ENCODE data around the gene PHGDH. TPM values are rescaled to one million over a fixed set of nuclear protein-coding genes. Genes with fewer than 3 reads are reported as not detected.

PHGDH gene
- total RNA-seq (10 to 100 TPM in 2 of 7 donors, 1 to 10 TPM in 5; 4.0 to 24.6 (median 6.6) TPM), polyA plus RNA-seq (1 to 10 TPM; 1.1 to 5.9 (median 2.0) TPM)
- long read RNA-seq, donor 1, transcript PHGDH-208 (12 exons, 2,096 nt), result major isoform, 29 of 49 reads
- long read RNA-seq, donor 1, partial matches to known transcripts, result 16 of 49 reads
- long read RNA-seq, donor 1, other reads (novel, unspliced or antisense), result 0 of 49 reads
- long read RNA-seq, donor 2, transcript PHGDH-208 (12 exons, 2,096 nt), result major isoform, 28 of 47 reads
- long read RNA-seq, donor 2, partial matches to known transcripts, result 15 of 47 reads
- long read RNA-seq, donor 2, other reads (novel, unspliced or antisense), result 0 of 47 reads

DNA sequence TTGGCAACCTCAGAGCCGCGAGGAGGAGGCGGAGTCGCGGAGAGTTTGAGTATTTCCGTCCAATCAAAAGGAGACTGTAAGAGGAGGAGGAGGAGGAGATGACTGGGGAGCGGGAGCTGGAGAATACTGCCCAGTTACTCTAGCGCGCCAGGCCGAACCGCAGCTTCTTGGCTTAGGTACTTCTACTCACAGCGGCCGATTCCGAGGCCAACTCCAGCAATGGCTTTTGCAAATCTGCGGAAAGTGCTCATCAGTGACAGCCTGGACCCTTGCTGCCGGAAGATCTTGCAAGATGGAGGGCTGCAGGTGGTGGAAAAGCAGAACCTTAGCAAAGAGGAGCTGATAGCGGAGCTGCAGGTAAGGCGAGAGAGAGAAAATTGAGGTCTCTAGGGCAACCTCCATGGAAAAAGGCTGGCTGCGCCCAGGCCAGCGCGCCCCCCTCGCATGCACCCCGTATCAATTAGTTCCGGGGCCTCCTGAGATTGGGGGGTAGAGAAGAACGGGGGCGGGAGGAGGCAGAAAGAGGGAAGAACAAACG, at the start of gene PHGDH:
TSS of gene PHGDH (plus strand) at position 131 of the 538 bp plus-strand sequence. CDS start at position 220, 89 bp downstream.
- peak within 1 kb of the TSS; percentile 39 to 74 (median 48) for H3K4me3 ChIP-seq
- H3K27ac ChIP-seq, result no peak within 1 kb of the TSS
- 1% methylated on average over 27 of the region's 27 CpGs for WGBS, 5 donors
- H3K9me3 ChIP-seq, result no peaks in the 10 kb centered on the region
- no peaks in the 10 kb centered on the region for H3K36me3 ChIP-seq
- H3K27me3 ChIP-seq (replicated peaks in 1 of 7), result peaks cover 0 to 40% (median 12%) of the 10 kb centered on the region in 7 donors
- DNase-seq, result no peak
- TF ChIP-seq, protein P1, sequence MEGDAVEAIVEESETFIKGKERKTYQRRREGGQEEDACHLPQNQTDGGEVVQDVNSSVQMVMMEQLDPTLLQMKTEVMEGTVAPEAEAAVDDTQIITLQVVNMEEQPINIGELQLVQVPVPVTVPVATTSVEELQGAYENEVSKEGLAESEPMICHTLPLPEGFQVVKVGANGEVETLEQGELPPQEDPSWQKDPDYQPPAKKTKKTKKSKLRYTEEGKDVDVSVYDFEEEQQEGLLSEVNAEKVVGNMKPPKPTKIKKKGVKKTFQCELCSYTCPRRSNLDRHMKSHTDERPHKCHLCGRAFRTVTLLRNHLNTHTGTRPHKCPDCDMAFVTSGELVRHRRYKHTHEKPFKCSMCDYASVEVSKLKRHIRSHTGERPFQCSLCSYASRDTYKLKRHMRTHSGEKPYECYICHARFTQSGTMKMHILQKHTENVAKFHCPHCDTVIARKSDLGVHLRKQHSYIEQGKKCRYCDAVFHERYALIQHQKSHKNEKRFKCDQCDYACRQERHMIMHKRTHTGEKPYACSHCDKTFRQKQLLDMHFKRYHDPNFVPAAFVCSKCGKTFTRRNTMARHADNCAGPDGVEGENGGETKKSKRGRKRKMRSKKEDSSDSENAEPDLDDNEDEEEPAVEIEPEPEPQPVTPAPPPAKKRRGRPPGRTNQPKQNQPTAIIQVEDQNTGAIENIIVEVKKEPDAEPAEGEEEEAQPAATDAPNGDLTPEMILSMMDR (IDR thresholded peaks at IDR 0.05 in 8 of 11, conservative IDR thresholded peaks at IDR 0.05 in 3 of 11), result no peak
- peak in 1 of 3 donors; percentile 51 for TF ChIP-seq POLR2AphosphoS5 (IDR thresholded peaks at IDR 0.05)
- intact Hi-C loops (cut with DNase I; ENCODE audit: low total_unique reads), result no loop called here
- peaks cover 0 to 22% (median 16%) of the 10 kb centered on the region in 6 donors for H3K4me1 ChIP-seq

DNA sequence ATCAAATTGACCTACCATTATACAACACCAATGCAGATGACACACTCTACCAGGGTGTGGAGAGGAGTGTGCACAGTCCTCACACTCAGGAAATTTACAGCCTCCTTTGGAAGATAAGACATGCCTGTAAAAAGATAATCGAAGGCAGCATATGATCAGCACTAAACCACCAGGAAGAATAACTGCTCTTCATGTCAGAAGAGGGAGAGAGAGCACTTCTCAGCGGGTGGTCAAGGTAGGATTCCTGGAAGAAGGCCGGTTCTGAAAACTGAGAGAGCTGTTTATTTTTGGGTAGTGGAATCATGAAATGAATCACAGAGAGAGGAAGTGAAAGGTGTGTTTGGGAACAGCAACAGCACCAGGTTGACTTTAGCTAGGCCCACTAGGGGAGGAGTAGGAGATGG, 49.7 kb upstream of the PHGDH start:
- no peaks in the 10 kb centered on the region for H3K9me3 ChIP-seq
- DNase-seq, result no peak
- no peaks in the 10 kb centered on the region for H3K27me3 ChIP-seq (replicated peaks in 1 of 7)
- WGBS, 5 donors, result 59 to 86% (median 67%) methylated on average over 3 of the region's 3 CpGs
- H3K4me1 ChIP-seq, result no peaks in the 10 kb centered on the region
- no peak overlapping the region for H3K27ac ChIP-seq
- H3K36me3 ChIP-seq, result no peaks in the 10 kb centered on the region
- intact Hi-C loops (cut with DNase I; ENCODE audit: low total_unique reads), result loop anchor here (5.0 kb wide), 1 partner anchor 50 kb away; no protein-coding TSS in a partner anchor
- TF ChIP-seq POLR2AphosphoS5 (IDR thresholded peaks at IDR 0.05) (no peak), POLR2A (IDR thresholded peaks at IDR 0.05) (no peak)
- TF ChIP-seq, protein P1 (IDR thresholded peaks at IDR 0.05 in 8 of 11, conservative IDR thresholded peaks at IDR 0.05 in 3 of 11), result no peak
- H3K4me3 ChIP-seq, result no peak overlapping the region

DNA sequence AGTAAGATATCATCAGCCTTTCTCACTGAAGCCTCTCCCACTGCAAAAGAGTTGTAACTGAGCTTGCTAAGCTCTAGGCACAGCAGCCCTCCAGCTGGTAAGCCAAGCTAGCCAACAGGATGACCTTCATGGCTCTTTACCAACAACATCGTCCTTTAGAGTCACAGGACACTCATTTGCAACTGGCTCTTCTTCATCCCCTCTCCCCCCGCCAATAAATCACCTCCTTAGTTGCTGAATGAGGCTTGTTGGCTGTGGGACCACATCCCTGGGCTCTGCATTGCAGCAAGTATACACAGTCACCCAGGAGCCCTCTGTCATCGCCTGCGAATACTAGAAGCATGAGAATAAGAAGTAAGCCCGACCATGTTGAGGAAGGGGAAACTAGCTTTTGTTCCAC, 47.7 kb upstream of the PHGDH start:
- DNase-seq, result no peak
- H3K27ac ChIP-seq, result no peak overlapping the region
- TF ChIP-seq, protein P1 (IDR thresholded peaks at IDR 0.05 in 8 of 11, conservative IDR thresholded peaks at IDR 0.05 in 3 of 11), result no peak
- no peak for TF ChIP-seq POLR2AphosphoS5 (IDR thresholded peaks at IDR 0.05)
- TF ChIP-seq POLR2A (IDR thresholded peaks at IDR 0.05), result no peak
- H3K9me3 ChIP-seq, result no peaks in the 10 kb centered on the region
- no peaks in the 10 kb centered on the region for H3K4me1 ChIP-seq
- WGBS, 5 donors, result 79 to 88% (median 84%) methylated on average over 5 of the region's 5 CpGs
- no peak overlapping the region for H3K4me3 ChIP-seq
- no peaks in the 10 kb centered on the region for H3K36me3 ChIP-seq
- no peaks in the 10 kb centered on the region for H3K27me3 ChIP-seq (replicated peaks in 1 of 7)
- intact Hi-C loops (cut with DNase I; ENCODE audit: low total_unique reads), result loop anchor here (5.0 kb wide), 1 partner anchor 52 kb away; no protein-coding TSS in a partner anchor

DNA sequence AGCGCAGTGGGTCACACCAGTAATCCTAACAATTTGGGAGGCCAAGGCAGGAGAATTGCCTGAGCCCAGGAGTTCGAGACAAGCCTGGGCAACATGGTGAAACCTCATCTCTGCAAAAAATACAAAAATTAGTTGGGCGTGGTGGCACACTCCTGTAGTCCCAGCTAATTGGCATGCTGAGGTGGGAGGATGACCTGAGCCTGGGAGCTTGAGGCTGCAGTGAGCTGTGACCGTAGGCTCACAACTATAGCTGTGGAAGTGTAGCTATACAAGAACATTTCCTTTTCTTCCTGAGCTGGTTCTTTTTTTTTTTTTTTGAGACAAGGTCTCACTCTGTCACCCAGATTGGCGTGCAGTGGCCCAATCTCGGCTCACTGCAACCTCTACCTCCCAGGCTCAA, 44.6 kb upstream of the PHGDH start:
- H3K27me3 ChIP-seq (replicated peaks in 1 of 7), result no peaks in the 10 kb centered on the region
- intact Hi-C loops (cut with DNase I; ENCODE audit: low total_unique reads), result no loop called here
- WGBS, 5 donors, result 88 to 93% (median 91%) methylated on average over 6 of the region's 6 CpGs
- TF ChIP-seq POLR2AphosphoS5 (IDR thresholded peaks at IDR 0.05) (no peak), POLR2A (IDR thresholded peaks at IDR 0.05) (no peak)
- TF ChIP-seq, protein P1 (IDR thresholded peaks at IDR 0.05 in 8 of 11, conservative IDR thresholded peaks at IDR 0.05 in 3 of 11), result no peak
- no peak for DNase-seq
- no peaks in the 10 kb centered on the region for H3K9me3 ChIP-seq
- no peak overlapping the region for H3K4me3 ChIP-seq
- H3K27ac ChIP-seq, result no peak overlapping the region
- no peaks in the 10 kb centered on the region for H3K36me3 ChIP-seq
- H3K4me1 ChIP-seq, result no peaks in the 10 kb centered on the region
